Middle frontal gyrus (tissue), 1 donor: Measurements from ENCODE around the gene GNG10.
"Not testable (repeated sequence)": the region's sequence is repeated elsewhere in the genome, so short reads cannot be mapped to it uniquely, and the experiment has no call there.

ENCODE experiments used
- DNase-seq: peaks from one replicate; pipeline ENCODE4 v3.0.0-alpha.2; 2015; ENCODE audit warnings: low spot score; ENCODE audit errors: extremely low spot score

Gene GNG10

DNA sequence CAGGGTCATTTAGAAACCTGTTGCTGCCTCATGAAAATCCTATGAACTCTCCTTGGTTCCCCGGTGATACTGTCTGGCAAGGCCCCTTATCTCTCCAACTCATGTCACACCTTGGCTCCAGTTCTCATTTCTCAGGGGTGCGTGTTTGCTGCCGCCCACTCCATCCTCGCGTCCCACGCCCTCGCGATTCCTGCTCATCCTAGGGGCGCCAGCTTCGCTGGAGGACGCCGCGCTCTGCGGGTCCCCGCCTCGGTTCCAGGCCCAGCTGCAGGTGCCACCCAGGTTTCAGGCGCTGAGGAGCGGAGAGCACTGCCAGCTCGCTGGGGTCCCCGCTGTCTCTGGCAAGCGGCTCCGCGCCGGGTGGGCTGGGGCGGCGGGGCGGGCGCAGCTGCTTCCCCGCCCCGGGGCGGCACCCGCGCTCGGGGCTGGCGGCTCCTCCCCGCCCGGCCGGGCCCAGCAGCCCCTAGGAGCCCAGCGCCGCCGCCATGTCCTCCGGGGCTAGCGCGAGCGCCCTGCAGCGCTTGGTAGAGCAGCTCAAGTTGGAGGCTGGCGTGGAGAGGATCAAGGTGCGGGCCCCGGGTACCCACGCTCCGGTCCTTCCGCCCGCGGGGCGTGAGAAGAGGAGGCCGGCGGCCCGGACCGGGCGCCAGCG lies at the start of gene GNG10:
GNG10 (plus strand) TSS at position 456 of the 652 bp plus-strand sequence; CDS start at position 486, 30 bp downstream.
- DNase-seq: peak; percentile 24

DNA sequence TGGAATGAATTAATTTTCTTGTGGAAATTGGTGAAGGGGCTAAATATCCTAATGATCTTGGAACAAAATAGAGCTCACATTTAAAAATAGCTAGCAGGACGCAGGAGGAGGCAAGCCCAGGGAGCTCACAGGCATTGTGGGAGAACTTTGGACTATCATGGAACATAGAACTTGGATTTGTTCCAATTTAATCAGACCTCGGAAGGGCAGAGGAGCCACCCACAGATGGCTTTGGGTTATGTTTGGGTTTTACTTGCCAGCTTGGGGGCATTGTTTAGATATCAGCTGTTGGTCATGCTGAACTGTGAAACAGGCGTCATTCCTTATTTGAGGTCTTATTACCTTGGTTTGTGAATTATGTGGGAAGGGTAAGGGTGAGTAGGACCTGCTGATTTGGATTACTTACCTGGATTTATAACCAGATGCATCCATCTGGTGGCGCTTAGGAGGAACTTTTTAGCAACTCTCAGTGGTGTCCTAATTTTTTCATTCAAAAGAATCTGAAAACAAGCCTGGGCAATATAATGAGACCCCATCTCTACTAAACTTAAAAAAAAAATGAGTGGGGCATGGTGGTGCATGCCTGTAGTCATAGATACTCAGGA lies 47.9 kb upstream of the GNG10 start:
- no peak for DNase-seq

DNA sequence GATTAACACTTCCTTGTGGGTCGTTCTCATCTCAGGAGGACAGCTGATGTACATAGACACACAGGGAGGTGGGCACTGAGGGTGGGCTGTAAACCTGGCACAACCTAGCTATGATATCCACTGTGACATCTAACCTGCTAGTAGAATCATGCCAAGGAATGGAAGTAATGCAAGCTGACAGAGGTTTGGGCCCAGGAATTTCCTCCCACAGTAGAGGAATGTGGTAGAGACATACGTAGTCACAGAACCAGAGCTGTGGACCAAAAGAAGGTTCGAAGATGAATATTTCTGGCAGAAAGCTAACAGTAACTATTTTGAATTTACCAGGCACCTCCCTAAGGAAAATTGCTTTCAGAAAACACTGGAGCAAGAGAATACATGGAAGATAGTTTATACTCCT lies 45.5 kb upstream of the GNG10 start:
- DNase-seq: no peak

DNA sequence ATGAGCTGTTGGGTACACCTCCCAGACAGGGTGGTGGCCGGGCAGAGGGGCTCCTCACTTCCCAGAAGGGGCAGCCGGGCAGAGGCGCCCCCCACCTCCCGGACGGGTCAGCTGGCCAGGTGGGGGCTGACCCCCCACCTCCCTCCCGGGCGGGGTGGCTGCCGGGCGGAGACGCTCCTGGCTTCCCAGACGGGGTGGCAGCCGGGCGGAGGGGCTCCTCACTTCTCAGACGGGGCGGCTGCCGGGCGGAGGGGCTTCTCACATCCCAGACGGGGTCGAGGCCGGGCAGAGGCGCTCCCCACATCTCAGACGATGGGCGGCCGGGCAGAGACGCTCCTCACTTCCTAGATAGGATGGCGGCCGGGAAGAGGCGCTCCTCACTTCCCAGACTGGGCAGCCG lies 44.1 kb upstream of the GNG10 start:
- not testable (repeated sequence) for DNase-seq

DNA sequence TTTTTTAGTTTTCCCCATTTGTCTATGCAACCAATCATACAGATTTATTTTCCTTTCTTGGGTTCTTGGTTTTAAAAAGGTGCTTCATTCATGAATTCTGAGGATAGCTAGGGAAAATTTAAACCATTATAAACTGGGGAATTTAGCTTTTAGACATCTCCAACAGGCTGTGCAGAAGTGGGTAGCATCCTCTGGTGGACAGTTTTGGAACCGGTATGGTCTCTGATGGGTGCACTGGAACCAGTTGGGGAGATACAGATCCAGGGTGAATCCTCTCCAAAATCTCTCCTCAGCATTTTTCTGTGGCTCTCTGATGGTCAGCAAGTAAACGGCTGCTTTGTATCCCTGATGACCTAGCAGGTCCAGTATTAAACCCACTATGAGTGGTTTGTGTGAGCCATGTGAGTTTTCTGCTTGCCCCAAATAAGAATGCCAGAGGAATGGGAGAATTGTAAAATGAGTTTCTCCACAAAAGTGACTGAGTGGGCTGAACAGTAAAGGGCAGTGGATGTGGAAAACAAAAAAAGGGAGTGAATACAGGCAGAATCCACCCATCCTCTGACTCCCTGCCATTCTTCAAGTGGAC lies 39.4 kb upstream of the GNG10 start:
- DNase-seq: peak; percentile 18

DNA sequence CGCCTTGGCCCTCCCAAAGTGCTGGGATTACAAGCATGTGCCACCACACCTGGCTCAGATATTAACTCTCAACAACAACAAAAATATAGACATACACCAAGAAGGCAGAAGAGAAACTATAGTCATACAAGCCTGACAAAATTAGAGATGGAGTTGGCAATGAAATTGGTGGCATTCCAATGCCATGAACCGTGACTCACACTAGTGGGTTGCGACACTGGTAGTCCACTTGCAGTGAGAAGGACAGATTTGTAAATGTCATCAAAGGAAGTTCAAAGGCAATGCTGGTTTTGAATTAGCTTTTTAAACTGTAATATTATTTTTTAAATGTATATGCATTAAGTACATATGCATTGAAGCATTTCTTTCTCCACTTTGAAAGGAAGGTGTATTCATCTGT lies 38.8 kb upstream of the GNG10 start:
- DNase-seq: no peak

DNA sequence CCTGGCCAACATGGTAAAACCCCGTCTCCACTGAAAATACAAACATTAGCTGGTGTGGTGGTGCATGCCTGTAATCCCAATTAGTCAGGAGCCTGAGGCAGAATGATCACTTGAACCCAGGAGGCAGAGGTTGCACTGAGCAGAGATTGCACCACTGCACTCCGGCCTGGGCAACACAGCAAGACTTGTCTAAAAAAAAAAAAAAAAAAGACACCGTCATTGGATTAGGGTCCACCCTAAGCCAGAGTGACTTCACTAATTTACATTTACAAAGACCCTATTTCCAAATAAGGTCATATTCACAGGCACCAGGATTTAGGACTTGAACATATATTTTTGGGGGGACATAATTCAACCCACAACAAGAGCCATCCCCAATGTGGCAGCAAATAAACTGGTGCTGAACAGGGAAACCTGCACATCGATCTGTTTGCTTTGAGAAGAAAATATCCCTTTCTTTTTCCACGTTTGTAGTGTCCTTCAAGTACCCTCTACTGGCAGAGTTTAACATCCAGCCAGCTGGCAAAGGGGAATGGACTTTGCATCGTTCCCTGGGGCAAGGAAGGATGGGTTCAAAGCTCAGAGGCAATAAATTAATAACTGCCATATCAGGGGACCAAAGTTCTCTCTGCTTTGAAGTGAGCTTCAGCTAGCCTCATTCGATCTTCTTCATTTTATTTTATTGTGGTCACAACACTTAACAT lies 34.0 kb upstream of the GNG10 start:
- no peak for DNase-seq

DNA sequence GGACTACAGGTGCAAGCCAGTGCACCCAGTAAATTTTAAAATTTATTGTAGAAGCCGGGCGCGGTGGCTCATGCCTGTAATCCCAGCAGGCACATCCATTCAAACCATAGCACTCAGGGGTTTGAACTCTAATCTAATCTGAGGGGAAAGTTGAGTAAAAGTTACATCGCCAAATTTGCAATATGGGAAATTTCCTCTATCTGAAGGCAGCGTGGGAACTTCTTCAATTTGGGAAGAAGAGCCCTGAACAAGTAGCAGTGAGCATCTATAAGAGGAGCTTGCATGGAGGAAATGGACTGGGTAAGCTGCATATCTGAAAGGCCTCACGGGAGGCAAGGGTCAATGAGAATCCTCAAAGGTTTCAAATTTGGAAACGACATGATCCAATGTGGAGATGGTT lies 33.0 kb upstream of the GNG10 start:
- DNase-seq: no peak

DNA sequence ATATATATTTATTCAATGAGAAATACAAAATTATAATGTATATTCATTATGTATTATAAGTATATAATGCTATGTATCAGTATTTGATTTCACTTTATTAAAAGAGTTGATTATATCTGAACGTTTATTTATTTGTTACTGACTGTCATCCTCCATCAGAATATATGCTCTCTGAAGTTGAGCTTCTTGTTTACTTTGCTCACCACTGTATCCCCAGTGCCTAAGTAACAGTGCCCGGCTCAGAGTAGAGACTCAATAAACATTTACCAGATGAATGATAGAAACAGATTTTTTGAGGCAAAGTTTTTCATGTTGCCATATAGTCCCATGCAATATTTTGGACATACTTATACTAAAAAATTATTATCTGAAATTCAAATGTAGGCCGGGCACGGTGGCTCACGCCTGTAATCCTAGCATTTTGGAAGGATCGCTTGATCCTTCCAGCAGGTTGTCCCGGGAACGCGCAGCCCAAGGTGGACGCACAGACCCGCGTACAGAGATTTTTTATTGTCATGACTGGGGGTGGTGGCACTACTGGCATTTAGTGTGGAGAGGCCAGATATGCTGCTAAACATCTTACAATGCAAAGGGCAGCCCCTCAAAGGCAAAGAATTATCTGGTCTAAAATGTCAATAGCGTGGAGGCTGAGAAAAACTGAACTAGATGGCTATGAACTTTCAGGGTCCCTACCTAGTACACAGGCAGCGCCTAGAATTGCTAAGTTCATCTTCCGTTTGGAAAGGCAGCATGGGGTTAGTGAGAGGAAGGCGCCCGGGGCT lies 31.0 kb upstream of the GNG10 start:
- no peak for DNase-seq

DNA sequence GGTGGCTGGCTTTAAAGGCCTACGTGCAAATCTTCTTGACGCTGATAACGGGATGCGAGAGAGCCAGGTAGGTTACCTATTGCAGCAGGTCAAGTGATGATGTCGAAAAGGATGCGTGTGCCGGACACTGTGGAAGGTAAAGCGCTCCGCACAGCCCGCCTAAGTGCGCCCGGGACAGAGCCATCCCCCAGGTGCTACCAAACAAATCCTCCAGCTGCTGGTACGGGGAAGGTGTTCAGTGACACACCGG lies 30.5 kb upstream of the GNG10 start:
- no peak for DNase-seq

DNA sequence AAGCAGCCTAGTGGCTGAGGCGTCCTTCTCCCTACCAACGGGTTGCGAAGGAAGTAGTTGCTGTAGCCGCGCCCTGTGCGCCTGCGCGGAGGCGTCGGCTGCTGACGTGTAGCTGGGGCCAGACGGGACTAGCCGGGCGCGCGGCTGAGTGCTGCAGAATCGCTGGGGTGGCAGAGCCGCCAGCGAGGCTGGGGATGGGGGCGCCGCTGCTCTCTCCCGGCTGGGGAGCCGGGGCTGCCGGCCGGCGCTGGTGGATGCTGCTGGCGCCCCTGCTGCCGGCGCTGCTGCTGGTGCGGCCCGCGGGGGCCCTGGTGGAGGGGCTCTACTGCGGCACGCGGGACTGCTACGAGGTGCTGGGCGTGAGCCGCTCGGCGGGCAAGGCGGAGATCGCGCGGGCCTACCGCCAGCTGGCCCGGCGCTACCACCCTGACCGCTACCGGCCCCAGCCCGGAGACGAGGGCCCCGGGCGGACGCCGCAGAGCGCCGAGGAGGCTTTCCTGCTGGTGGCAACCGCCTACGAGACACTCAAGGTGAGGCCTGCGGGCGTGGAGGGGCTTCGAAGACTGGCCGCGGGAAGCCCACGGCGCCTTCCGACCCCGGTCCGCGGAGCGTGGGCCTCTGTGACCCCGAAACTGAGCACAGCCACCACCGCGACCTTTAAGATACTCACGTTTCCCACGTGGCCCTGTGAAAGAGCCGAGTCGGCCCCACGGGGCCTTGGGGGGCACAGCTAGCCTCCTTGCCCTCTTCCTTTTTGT lies 30.0 kb upstream of the GNG10 start, which contains the start of gene DNAJC25:
DNAJC25 (plus strand) TSS at position 121 of the 758 bp plus-strand sequence; CDS start at position 195, 74 bp downstream.
- peak; percentile 98 for DNase-seq

DNA sequence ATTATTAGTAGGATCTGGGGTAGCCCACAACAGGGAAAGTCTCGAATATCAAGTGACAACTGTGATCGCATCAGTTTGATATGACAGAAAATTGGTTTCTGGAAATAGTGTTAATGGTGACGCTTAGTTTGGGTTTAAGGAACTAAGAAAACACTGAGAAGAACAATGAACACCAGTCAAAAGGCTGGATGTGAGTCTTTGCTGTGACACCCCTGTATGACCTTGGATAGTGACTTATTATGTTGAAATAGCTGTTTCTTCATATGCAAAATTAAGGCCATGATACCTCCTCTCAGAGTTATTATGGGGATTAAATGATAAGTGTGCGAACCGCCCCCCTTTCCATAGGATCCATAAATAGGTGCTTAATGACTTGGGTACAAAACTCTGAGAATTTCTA lies 29.3 kb upstream of the GNG10 start:
- DNase-seq: no peak

DNA sequence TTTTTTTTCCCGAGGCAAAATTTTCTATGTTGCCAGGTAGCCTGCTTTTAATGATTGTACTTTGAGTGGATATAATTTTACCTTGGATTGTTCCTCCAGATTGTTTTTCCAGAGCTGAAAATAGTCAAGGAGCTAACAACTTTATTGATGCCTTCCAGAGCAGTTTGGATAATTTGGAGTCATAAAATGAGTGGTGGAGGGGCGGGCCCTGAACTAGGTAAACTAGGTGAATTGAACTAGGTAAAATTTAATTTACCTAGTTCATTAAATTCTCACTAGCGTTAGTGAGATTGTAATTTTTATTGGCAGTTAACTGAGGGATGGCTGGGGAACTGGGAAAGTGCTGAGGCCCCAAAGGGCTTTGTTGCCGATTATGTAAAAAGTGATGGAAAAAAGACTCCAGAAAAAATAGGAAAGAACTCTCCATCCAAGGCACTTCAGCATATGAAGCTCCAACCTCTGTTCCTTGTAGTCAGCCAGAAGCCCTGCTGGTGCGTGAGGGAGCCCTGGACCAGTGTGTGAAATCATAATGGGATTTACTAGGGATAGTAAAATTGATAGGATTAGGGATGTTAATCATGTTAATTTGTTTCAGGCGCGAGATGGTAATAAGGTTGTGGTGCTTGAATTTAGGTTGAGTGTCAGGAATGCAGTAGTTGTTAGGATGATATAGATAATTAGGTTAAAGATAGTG lies 28.6 kb upstream of the GNG10 start:
- no peak for DNase-seq

DNA sequence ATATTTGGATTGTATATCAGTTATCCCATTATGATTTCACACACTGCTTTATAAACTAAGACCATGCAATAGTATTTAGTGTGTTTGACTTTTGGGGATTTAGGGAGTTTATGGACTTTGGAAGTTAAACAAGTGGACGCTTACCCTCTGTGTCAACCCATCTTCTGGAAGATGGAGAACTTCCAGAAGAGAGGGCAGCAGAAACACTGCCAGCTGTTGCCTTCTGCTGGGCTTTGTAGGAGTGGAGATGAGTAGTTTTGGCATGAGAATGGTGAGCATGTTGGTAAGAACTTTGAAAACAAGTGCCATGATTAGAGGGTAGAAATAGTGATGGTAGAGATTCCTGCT lies 28.0 kb upstream of the GNG10 start:
- no peak for DNase-seq

DNA sequence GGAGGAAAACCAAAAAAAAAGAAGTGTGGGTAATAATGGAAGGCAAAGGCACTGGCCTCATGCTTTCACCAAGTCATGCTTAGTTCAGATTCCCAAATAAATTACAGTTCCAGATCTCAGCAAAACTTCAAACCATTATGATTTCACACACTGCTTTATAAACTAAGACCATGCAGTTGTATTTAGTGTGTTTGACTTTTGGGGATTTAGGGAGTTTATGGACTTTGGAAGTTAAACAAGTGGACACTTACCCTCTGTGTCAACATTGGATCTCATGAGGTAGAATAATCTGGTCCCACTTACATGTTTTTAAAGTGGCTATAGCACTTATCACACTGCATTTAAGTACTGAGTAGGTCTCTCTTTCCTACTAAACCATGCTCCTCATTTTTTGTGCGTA lies 26.5 kb upstream of the GNG10 start:
- no peak for DNase-seq

DNA sequence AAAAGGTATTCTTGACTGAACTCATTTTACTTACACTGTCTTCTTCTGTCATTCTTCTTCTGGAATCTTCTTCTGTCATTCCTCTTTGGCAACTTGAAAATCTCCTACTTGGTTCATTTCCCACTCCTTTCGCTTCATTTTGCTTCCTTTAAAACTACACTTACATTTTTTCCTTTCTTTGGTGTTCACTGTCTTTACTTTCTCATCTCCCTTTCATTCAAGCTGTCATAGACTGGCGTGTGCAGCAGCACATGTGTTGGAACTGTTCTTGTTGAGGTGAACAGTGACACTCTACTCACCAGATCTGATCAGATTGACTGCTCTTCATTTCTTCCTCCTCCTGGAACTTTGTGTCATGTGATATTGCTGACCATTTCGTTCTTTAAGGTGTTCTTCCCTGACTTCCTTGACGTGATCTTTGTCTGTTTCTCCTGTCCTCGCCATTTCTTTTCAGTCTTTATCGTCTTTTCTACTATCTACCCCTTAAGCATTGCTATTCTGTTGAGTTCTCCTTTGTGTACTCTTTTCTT lies 23.9 kb upstream of the GNG10 start:
- no peak for DNase-seq

DNA sequence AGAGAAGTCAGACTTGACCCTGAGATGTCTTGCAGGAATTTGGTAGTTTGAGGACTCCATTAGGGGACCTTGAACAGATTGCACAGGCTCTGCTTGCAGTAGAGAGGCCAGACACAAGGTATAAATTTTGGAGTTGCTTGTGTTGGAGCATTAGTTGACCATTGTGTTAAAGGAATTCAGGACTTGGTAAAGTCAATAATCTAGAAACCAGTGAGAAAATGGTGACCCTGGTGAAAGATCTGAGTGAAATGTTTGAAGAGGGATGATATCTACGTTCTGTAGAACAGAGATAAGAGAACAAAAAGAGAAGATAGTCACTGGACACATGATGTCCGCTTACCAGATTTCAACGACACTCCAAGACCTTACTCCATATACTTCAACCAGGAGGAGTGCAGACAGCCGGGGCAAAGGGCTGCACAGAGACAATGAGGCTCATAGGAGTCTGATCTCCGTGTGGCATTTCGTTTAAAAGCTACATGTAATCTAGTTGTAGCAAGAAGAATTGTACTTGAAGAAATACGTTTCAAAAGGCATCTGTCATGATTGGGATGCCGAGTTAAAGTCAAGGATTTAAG lies 17.1 kb upstream of the GNG10 start:
- no peak for DNase-seq

DNA sequence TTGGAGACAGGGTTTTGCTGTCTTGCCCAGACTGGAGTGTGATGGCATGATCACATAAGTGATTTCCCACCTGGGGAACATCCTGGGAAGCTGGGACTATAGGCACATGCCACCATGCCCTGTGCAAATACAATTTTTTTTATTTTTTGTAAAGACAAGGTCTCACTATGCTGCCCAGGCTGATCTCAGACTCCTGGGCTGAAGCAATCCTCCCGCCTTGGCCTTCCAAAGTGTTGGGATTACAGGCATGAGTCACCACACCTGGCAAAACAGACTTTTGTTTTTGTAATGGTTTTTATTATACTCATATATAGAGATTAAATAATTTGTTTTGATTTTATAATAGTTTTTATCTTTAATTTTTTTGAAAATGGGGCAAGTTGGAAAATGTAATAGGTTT lies 15.6 kb upstream of the GNG10 start:
- DNase-seq: no peak

DNA sequence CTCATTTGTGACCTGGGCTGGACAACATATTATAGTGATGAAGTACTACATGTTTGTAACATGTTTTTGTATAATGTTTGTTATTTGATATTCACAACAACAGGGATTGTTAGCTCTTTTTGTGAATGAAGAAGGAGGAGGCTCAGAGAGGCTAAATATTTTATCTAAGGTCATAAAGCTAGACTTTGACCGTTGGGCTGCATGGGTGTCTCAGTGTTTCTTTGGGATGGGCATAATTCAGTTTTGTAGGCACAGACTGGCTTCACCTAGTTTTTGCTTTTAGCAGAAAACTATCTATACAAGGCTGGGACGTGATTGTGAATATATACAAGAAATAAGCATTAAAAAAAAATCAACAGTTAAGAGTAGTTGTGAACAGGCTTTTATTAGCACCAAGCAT lies 15.0 kb upstream of the GNG10 start:
- no peak for DNase-seq

DNA sequence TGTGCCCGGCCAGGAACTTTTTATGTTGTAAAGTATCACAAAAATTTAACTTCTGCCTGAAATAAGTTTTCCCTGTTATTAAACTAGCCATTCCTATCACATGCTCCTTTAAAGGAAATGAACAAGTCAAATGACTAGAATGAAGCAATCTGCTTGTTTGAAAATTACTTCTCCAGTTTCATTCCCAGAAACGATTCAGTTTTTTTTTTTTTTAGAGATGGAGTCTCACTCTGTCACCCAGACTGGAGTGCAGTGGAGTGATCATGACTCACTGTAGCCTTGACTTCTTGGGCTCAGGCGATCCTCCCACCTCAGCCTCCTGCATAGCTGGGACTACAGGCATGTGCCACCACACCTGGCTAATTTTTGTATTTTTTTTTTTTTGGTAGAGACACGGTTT lies 13.3 kb upstream of the GNG10 start:
- no peak for DNase-seq
